Lung (tissue), 12 donors: ENCODE data around the gene TTLL13. TPM values are rescaled to one million over a fixed set of nuclear protein-coding genes. Genes with fewer than 3 reads are reported as not detected.

ENCODE experiments used
- ATAC-seq: fragments of 200-7000 bp; cut with Tn5 transposase; one replicate; pipeline ENCODE4 v1.9.1; 2020; ENCODE audit warnings: moderate number of reproducible peaks; ENCODE audit not compliant: insufficient read depth, low FRiP score
- DNase-seq, 3 donors: peaks; one replicate each; pipeline ENCODE4 v3.0.0-alpha.2; 2013 to 2017
- H3K27ac ChIP-seq, 2 donors: one replicate each; pipeline ENCODE4 v1.5.1; 2013; ENCODE audit warnings: mild to moderate bottlenecking in 2 of 2, moderate library complexity in 2 of 2, control low read depth in 1 of 2, inconsistent platforms in 1 of 2, low read depth in 1 of 2, low read length in 1 of 2
- H3K27me3 ChIP-seq, 3 donors: one replicate each; pipeline ENCODE4 v1.5.1; 2013; ENCODE audit warnings: low read length in 2 of 3; ENCODE audit not compliant: control insufficient read depth in 3 of 3, insufficient read depth in 3 of 3
- H3K36me3 ChIP-seq, 4 donors: one replicate each; pipeline ENCODE4 v1.5.1; 2013; ENCODE audit warnings: low read length in 4 of 4, mild to moderate bottlenecking in 1 of 4, moderate library complexity in 1 of 4; ENCODE audit not compliant: control insufficient read depth in 4 of 4, insufficient read depth in 4 of 4
- H3K4me1 ChIP-seq, 5 donors: one replicate each; pipeline ENCODE4 v1.5.1; 2013; ENCODE audit warnings: low read length in 5 of 5, mild to moderate bottlenecking in 2 of 5, moderate library complexity in 1 of 5; ENCODE audit not compliant: control insufficient read depth in 5 of 5, insufficient read depth in 5 of 5
- H3K4me3 ChIP-seq: one replicate; pipeline ENCODE4 v1.5.1; 2013; ENCODE audit warnings: mild to moderate bottlenecking, control low read depth, moderate library complexity
- H3K9ac ChIP-seq, 2 donors: one replicate each; pipeline ENCODE4 v1.5.1; 2013; ENCODE audit warnings: low read length in 2 of 2, control low read depth in 1 of 2; ENCODE audit not compliant: insufficient read depth in 1 of 2
- H3K9me3 ChIP-seq, 4 donors: one replicate each; pipeline ENCODE4 v1.5.1; 2013; ENCODE audit warnings: low read length in 3 of 4, mild to moderate bottlenecking in 1 of 4, moderate library complexity in 1 of 4; ENCODE audit not compliant: control insufficient read depth in 4 of 4, insufficient read depth in 3 of 4
- CTCF ChIP-seq: IDR thresholded peaks from 2 replicates; pipeline ENCODE4 v1.5.1; 2012; ENCODE audit warnings: mild to moderate bottlenecking; ENCODE audit errors: control extremely low read depth, extremely low read depth
- WGBS, 2 donors: extraction: QIAGEN DNeasy Blood & Tissue Kit; methylation state at CpG; one replicate each; pipeline ENCODE4 v1.1.7; 2013; 5-methylcytosine and 5-hydroxymethylcytosine counted together
- polyA plus RNA-seq, 2 donors: library from polyadenylated mRNA; stranded (reverse); fragments of 200-250 nt; gene quantifications; one replicate each; pipeline ENCODE4 v1.2.1, GENCODE V29; 2013
- total RNA-seq, 2 donors: library from RNA; depleted of rRNA in 1 of 2; stranded (reverse); fragments of >200 nt in 1 of 2; gene quantifications; one replicate each; pipeline ENCODE4 v1.2.1, GENCODE V29; 2014 to 2021
- donor health status: control.
- donor health status: control.
- donor health status: Bipolar disorder and iron deficiency.
- donor health status: healthy.
- donor health status: DM: yes; HTN: yes; CAD: no.

The TTLL13 gene
- total and polyA plus RNA-seq, 4 donors, result 0.11 to 1.4 (median 0.23) TPM

GRCh38 chr15:90219421-90220141 is 29.8 kb upstream of the TTLL13 start:
- Histone ChIP-seq H3K27me3 (no peaks in the 10 kb centered on the region), H3K4me1 (peaks cover 0 to 9% (median 0%) of the 10 kb centered on the region in 5 donors), H3K27ac (no peak overlapping the region), H3K9ac (no peak overlapping the region), H3K9me3 (no peaks in the 10 kb centered on the region), H3K4me3 (no peak overlapping the region), H3K36me3 (peaks cover 0 to 19% (median 7%) of the 10 kb centered on the region in 4 donors)
- DNase-seq (peak; percentile 25 to 60 (median 28)), ATAC-seq (no peak)
- TF ChIP-seq CTCF, result peak; percentile 30
- WGBS, 2 donors, result 62 to 69% methylated on average over 17 of the region's 17 CpGs

GRCh38 chr15:90221246-90221900 is 28.0 kb upstream of the TTLL13 start:
- Histone ChIP-seq H3K4me1 (peaks cover 0 to 9% (median 0%) of the 10 kb centered on the region in 5 donors), H3K4me3 (no peak overlapping the region), H3K36me3 (peaks cover 0 to 30% (median 13%) of the 10 kb centered on the region in 4 donors), H3K27ac (peak overlapping the region in 1 of 2 donors; percentile 53), H3K27me3 (no peaks in the 10 kb centered on the region), H3K9ac (no peak overlapping the region), H3K9me3 (no peaks in the 10 kb centered on the region)
- 56 to 67% methylated on average over 14 of the region's 14 CpGs for WGBS, 2 donors
- DNase-seq (peak; percentile 84 to 92 (median 88)), ATAC-seq (peak; percentile 59)
- peak; percentile 45 for TF ChIP-seq CTCF

- Histone ChIP-seq H3K4me3 (no peak overlapping the region), H3K9ac (no peak overlapping the region), H3K36me3 (peaks cover 0 to 32% (median 13%) of the 10 kb centered on the region in 4 donors), H3K27ac (no peak overlapping the region), H3K9me3 (no peaks in the 10 kb centered on the region), H3K27me3 (no peaks in the 10 kb centered on the region), H3K4me1 (peaks cover 0 to 9% (median 0%) of the 10 kb centered on the region in 5 donors)
- ATAC-seq, result no peak
- 45 to 73% methylated on average over 2 of the region's 2 CpGs for WGBS, 2 donors
- no peak for TF ChIP-seq CTCF
- DNase-seq, result no peak
These were observed 26.8 kb upstream of the TTLL13 start for GRCh38 chr15:90222547-90222946.
